Panc1 (cell line): ENCODE results near the gene PELI1. TPM values are rescaled to one million over a fixed set of nuclear protein-coding genes. Genes with fewer than 3 reads are reported as not detected.

Source experiments
- ATAC-seq: fragments of 200-7000 bp; cut with Tn5 transposase; 2 replicates; pipeline ENCODE4 v1.9.1; 2020; ENCODE audit warnings: mild to moderate bottlenecking, moderate library complexity
- BruUV-seq: library from RNA; stranded (reverse); fragments of 400-500 nt; replicated peaks from 2 replicates; lab custom pipeline; 2021; lab: Mats Ljungman, UMichigan
- CTCF ChIA-PET: fragments of 300-600 bp; sonication (Branson Sonifier 250); formaldehyde crosslinking; loops from one replicate; lab custom pipeline; 2022; ENCODE audit warnings: antibody characterized with exemption; lab: Charles Lee
- POLR2A ChIA-PET: fragments of 300-600 bp; sonication (Branson Sonifier 250); formaldehyde crosslinking; loops from one replicate; lab custom pipeline; 2022; ENCODE audit warnings: antibody characterized with exemption; lab: Charles Lee
- DNase-seq: peaks from one replicate; pipeline ENCODE4 v3.0.0-alpha.2; 2010; ENCODE audit warnings: low read depth, low spot score
- H3K27ac ChIP-seq: 2 replicates; pipeline ENCODE4 v1.5.1; 2011; ENCODE audit warnings: mild to moderate bottlenecking, low read length, inconsistent platforms
- H3K27me3 ChIP-seq: fragments of 200-500 bp; sonication (Bioruptor generic); 2 replicates; pipeline ENCODE4 v1.6.0; 2014; ENCODE audit warnings: low read length, inconsistent platforms; ENCODE audit not compliant: control insufficient read depth, insufficient read depth
- H3K36me3 ChIP-seq: fragments of 200-500 bp; sonication (Bioruptor generic); 2 replicates; pipeline ENCODE4 v1.5.1; 2014; ENCODE audit warnings: inconsistent platforms, mild to moderate bottlenecking, low read length, moderate library complexity; ENCODE audit not compliant: control insufficient read depth, insufficient read depth
- H3K4me1 ChIP-seq: 2 replicates; pipeline ENCODE4 v1.5.1; 2011; ENCODE audit warnings: inconsistent platforms, mild to moderate bottlenecking, low read length, moderate library complexity; ENCODE audit not compliant: control insufficient read depth, insufficient read depth
- H3K4me3 ChIP-seq, 2 experiments: 2 replicates each; pipeline ENCODE4 v1.5.1; 2011 to 2012; ENCODE audit warnings: low read depth in 2 of 2, low read length in 2 of 2, mild to moderate bottlenecking in 2 of 2, inconsistent platforms in 1 of 2, moderate library complexity in 1 of 2
- H3K9me3 ChIP-seq: fragments of 200-500 bp; sonication (Bioruptor generic); 2 replicates; pipeline ENCODE4 v1.5.1; 2014; ENCODE audit warnings: low read depth, mild to moderate bottlenecking, inconsistent platforms, low read length, moderate library complexity; ENCODE audit not compliant: control insufficient read depth, insufficient read depth
- POLR2AphosphoS5 ChIP-seq: IDR thresholded peaks from 2 replicates; pipeline ENCODE4 v1.6.1; 2012; ENCODE audit warnings: mild to moderate bottlenecking, low read depth, low read length, moderate library complexity
- SIN3A ChIP-seq: IDR thresholded peaks from 2 replicates; pipeline ENCODE4 v1.6.1; 2012; ENCODE audit warnings: low read depth, mild to moderate bottlenecking, low read length, moderate library complexity, borderline replicate concordance; ENCODE audit not compliant: insufficient read depth
- TCF7L2 ChIP-seq: IDR thresholded peaks from 2 replicates; pipeline ENCODE4 v1.6.1; 2011; ENCODE audit warnings: mild to moderate bottlenecking, low read depth, low read length, inconsistent platforms
- in situ Hi-C: cut with HindIII; loops from 2 replicates; pipeline ENCODE4 v1.10.0; 2016; ENCODE audit warnings: low sequenced_read_pairs, low pct_unique_long_range_greater_than_20kb
- intact Hi-C: fragments of 100-400 bp; cut with micrococcal nuclease; formaldehyde crosslinking; loops from one replicate; pipeline ENCODE4 v1.10.0; 2022; ENCODE audit not compliant: unreplicated experiment
- total RNA-seq: library from RNA; stranded (reverse); gene quantifications from one replicate; pipeline ENCODE4 v1.2.1, GENCODE V29; 2021; ENCODE audit not compliant: unreplicated experiment
- TF ChIP-seq, protein P1 (sequence below), 2 experiments: IDR thresholded peaks; 2 replicates each; pipeline ENCODE4 v1.6.1; 2011 to 2012; ENCODE audit warnings: low read depth in 2 of 2, control low read depth in 1 of 2, low read length in 1 of 2, mild to moderate bottlenecking in 1 of 2, moderate library complexity in 1 of 2; ENCODE audit not compliant: insufficient read depth in 1 of 2
- TF ChIP-seq, protein P2 (sequence below): fragments of 450-650 bp; IDR thresholded peaks from 2 replicates; pipeline ENCODE4 v1.5.1; 2017; ENCODE audit warnings: mild to moderate bottlenecking

The PELI1 gene
- total RNA-seq, 1 experiment from 2014 or later: 6.7 TPM

DNA sequence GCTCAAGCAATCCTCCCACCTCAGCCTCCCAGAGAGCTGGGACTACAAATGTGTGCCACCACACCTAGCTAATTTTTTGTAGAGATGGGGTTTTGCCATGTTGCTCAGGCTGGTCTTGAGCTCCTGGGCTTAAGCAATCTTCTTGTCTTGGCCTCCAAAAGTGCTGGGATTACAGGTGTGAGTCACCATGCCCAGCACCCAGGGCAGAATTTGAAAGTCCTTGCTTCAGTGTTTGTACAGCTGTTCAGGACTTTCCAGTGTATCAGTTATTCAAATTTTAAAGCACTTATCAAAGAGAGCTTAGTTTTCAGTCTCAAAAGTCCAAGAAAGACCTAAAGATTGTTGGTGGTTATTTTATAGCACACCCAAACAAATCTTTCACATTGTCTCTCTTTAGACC lies 81.4 kb downstream of the PELI1 start:
- no peak for DNase-seq
- Histone ChIP-seq H3K4me3 (no peak overlapping the region), H3K27ac (no peak overlapping the region), H3K36me3 (no peaks in the 10 kb centered on the region), H3K4me1 (no peaks in the 10 kb centered on the region), H3K27me3 (no peaks in the 10 kb centered on the region), H3K9me3 (no peaks in the 10 kb centered on the region)
- BruUV-seq: no TSS peak
- CTCF ChIA-PET: no interaction called here
- TF ChIP-seq POLR2AphosphoS5: no peak
- TF ChIP-seq, protein P1, sequence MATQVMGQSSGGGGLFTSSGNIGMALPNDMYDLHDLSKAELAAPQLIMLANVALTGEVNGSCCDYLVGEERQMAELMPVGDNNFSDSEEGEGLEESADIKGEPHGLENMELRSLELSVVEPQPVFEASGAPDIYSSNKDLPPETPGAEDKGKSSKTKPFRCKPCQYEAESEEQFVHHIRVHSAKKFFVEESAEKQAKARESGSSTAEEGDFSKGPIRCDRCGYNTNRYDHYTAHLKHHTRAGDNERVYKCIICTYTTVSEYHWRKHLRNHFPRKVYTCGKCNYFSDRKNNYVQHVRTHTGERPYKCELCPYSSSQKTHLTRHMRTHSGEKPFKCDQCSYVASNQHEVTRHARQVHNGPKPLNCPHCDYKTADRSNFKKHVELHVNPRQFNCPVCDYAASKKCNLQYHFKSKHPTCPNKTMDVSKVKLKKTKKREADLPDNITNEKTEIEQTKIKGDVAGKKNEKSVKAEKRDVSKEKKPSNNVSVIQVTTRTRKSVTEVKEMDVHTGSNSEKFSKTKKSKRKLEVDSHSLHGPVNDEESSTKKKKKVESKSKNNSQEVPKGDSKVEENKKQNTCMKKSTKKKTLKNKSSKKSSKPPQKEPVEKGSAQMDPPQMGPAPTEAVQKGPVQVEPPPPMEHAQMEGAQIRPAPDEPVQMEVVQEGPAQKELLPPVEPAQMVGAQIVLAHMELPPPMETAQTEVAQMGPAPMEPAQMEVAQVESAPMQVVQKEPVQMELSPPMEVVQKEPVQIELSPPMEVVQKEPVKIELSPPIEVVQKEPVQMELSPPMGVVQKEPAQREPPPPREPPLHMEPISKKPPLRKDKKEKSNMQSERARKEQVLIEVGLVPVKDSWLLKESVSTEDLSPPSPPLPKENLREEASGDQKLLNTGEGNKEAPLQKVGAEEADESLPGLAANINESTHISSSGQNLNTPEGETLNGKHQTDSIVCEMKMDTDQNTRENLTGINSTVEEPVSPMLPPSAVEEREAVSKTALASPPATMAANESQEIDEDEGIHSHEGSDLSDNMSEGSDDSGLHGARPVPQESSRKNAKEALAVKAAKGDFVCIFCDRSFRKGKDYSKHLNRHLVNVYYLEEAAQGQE (IDR thresholded peaks at IDR 0.05; ENCODE audit: insufficient read depth in 1 of 2, low read depth in 2 of 2, low read length in 1 of 2): no peak
- no peak for TF ChIP-seq TCF7L2
- TF ChIP-seq, protein P2, sequence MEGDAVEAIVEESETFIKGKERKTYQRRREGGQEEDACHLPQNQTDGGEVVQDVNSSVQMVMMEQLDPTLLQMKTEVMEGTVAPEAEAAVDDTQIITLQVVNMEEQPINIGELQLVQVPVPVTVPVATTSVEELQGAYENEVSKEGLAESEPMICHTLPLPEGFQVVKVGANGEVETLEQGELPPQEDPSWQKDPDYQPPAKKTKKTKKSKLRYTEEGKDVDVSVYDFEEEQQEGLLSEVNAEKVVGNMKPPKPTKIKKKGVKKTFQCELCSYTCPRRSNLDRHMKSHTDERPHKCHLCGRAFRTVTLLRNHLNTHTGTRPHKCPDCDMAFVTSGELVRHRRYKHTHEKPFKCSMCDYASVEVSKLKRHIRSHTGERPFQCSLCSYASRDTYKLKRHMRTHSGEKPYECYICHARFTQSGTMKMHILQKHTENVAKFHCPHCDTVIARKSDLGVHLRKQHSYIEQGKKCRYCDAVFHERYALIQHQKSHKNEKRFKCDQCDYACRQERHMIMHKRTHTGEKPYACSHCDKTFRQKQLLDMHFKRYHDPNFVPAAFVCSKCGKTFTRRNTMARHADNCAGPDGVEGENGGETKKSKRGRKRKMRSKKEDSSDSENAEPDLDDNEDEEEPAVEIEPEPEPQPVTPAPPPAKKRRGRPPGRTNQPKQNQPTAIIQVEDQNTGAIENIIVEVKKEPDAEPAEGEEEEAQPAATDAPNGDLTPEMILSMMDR: no peak
- TF ChIP-seq SIN3A: no peak
- in situ Hi-C loops: no loop called here
- intact Hi-C loops: no loop called here
- POLR2A ChIA-PET: interaction anchor here (0.6 kb wide), 1 partner anchor 18 kb away, joined by 6 read pairs; no protein-coding TSS in a partner anchor
- ATAC-seq: no peak

DNA sequence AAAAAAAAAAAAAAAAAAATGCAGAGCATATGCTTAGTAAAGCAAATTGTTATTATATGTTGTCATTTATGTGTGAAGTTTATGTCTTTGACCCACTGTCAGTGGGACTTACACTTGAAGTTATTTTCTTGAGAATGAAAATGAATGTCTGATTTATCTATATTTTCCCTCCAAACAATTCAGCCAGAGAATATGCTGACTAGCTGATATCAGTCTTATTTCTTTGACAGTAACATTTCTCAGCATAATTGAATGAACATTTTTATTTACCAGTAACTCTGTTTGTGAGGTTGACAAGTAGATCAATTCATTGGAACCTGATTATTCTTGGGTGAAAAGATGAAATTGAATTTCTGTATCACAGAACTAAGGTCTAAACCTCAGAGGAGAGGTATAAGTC lies 85.0 kb downstream of the PELI1 start:
- no peak for TF ChIP-seq SIN3A
- no peak for TF ChIP-seq POLR2AphosphoS5
- Histone ChIP-seq H3K27me3 (peaks cover 8% of the 10 kb centered on the region), H3K27ac (no peak overlapping the region), H3K9me3 (no peaks in the 10 kb centered on the region), H3K4me3 (no peak overlapping the region), H3K4me1 (no peaks in the 10 kb centered on the region), H3K36me3 (no peaks in the 10 kb centered on the region)
- no peak for ATAC-seq
- no peak for DNase-seq
- intact Hi-C loops (no loop called here), in situ Hi-C loops (no loop called here)
- CTCF ChIA-PET: no interaction called here
- no TSS peak for BruUV-seq
- POLR2A ChIA-PET: no interaction called here

DNA sequence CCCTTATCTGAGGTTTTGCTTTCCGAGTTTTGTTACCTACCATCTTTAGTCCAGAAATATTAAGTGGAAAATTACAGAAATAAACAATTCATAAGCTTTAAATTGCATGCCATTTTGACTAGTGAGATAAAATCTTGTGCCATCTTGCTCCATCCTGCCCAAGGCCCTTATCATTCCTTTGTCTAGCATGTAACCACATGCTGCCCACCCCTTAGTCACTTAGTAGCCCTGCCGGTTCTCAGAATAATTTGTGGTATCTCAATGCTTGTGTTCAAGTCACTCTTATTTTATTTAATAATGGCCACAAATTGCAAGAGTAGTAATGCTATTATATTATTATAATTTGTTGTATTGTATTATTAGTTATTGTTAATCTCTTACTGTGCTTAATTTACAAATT lies 88.2 kb downstream of the PELI1 start:
- H3K36me3 ChIP-seq: no peaks in the 10 kb centered on the region; the same call in 1 of the 2 replicates
- no peak overlapping the region for H3K4me3 ChIP-seq
- H3K9me3 ChIP-seq: no peaks in the 10 kb centered on the region
- H3K27me3 ChIP-seq: peaks cover 14% of the 10 kb centered on the region
- ChIA-PET POLR2A (no interaction called here), CTCF (no interaction called here)
- intact Hi-C loops (no loop called here), in situ Hi-C loops (no loop called here)
- BruUV-seq: no TSS peak
- no peak overlapping the region for H3K27ac ChIP-seq
- H3K4me1 ChIP-seq: no peaks in the 10 kb centered on the region
- DNase-seq (no peak), ATAC-seq (no peak)
- TF ChIP-seq, protein P2: no peak
- TF ChIP-seq, protein P1 (IDR thresholded peaks at IDR 0.05; ENCODE audit: insufficient read depth in 1 of 2, low read depth in 2 of 2, low read length in 1 of 2): no peak
- TF ChIP-seq POLR2AphosphoS5 (no peak), SIN3A (no peak), TCF7L2 (no peak)
